ENCODE data around the gene TFAP2C. TPM values are rescaled to one million over a fixed set of nuclear protein-coding genes. Genes with fewer than 3 reads are reported as not detected.

The TFAP2C gene
- total and polyA plus RNA-seq, 9 of the 15 experiments (the other 6 are each of a cell fraction or from before 2014, with no cell fraction given), result 0.03 to 0.04 TPM; not detected in 7

GRCh38 chr20:56606174-56606945, 22.7 kb upstream of the TFAP2C start:
- Histone ChIP-seq H3K4me3 (no peak overlapping the region), H2AFZ (ENCODE audit: low read depth, low read length) (no peak overlapping the region), H3K79me2 (ENCODE audit: control insufficient read depth, insufficient read depth, low read length) (no peaks in the 10 kb centered on the region), H3K9ac (ENCODE audit: insufficient read depth in 1 of 2, low read depth in 2 of 2, low read length in 2 of 2) (no peak overlapping the region), H3K27me3 (ENCODE audit: control insufficient read depth in 2 of 2, insufficient read depth in 2 of 2, low read length in 2 of 2) (peaks cover 5 to 34% of the 10 kb centered on the region in 2 experiments; a peak in 3 of 5 replicates), H3K4me2 (ENCODE audit: insufficient read depth, low read length) (no peak overlapping the region), H3K4me1 (replicated peaks in 1 of 2; ENCODE audit: control insufficient read depth in 2 of 2, insufficient read depth in 2 of 2, low read length in 2 of 2) (no peaks in the 10 kb centered on the region; a peak in 1 of 5 replicates), H3K9me1 (ENCODE audit: control insufficient read depth, insufficient read depth, low read length) (no peaks in the 10 kb centered on the region), H3K9me3 (replicated peaks; ENCODE audit: control insufficient read depth, insufficient read depth, low read depth, low read length) (no peaks in the 10 kb centered on the region), H4K20me1 (replicated peaks; ENCODE audit: control insufficient read depth, insufficient read depth, low read length) (0 out of 2 replicates have a peak, but pooled peaks cover 4% of the 10 kb centered on the region), H3K27ac (ENCODE audit: extremely low read depth, low read depth, low read length) (no peak overlapping the region), H3K36me3 (ENCODE audit: control insufficient read depth, insufficient read depth, low read length) (no peaks in the 10 kb centered on the region)
- WGBS (ENCODE audit: insufficient coverage, low coverage, missing lambda C conversion rate), result 2% methylated on average over 8 of the region's 8 CpGs
- in situ Hi-C loops (cut with MboI), result no loop called here
- TF ChIP-seq FUS (optimal IDR thresholded peaks at IDR 0.05; ENCODE audit: low read depth, low read length) (no peak), GMEB1 (CRISPR knock-in tag; IDR thresholded peaks at IDR 0.05) (no peak), RERE (CRISPR knock-in tag; IDR thresholded peaks at IDR 0.05; ENCODE audit: borderline replicate concordance) (no peak), ZBTB2 (IDR thresholded peaks at IDR 0.05) (no peak), LEF1 (IDR thresholded peaks at IDR 0.05) (no peak)
- no TSS peak for BruUV-seq (replicated peaks)
- ATAC-seq (no peak), DNase-seq (ENCODE audit: extremely low read depth in 1 of 4, low spot score in 3 of 4) (no peak), FAIRE-seq (no peak)
- ChIA-PET POLR2A (no interaction called here), CTCF (ENCODE audit: low intra/inter-chr PET ratio) (no interaction called here)
- intact Hi-C loops (cut with micrococcal nuclease), result no loop called here

All from K562 (cell line).